Lung (tissue), 12 donors: ENCODE measurements around the gene EPHA7. TPM values are rescaled to one million over a fixed set of nuclear protein-coding genes. Genes with fewer than 3 reads are reported as not detected.

Source experiments
- ATAC-seq: fragments of 200-7000 bp; cut with Tn5 transposase; one replicate; pipeline ENCODE4 v1.9.1; 2020; ENCODE audit warnings: moderate number of reproducible peaks; ENCODE audit not compliant: insufficient read depth, low FRiP score
- DNase-seq, 3 donors: peaks; one replicate each; pipeline ENCODE4 v3.0.0-alpha.2; 2013 to 2017
- H3K27ac ChIP-seq, 2 donors: one replicate each; pipeline ENCODE4 v1.5.1; 2013; ENCODE audit warnings: mild to moderate bottlenecking in 2 of 2, moderate library complexity in 2 of 2, control low read depth in 1 of 2, inconsistent platforms in 1 of 2, low read depth in 1 of 2, low read length in 1 of 2
- H3K27me3 ChIP-seq, 3 donors: one replicate each; pipeline ENCODE4 v1.5.1; 2013; ENCODE audit warnings: low read length in 2 of 3; ENCODE audit not compliant: control insufficient read depth in 3 of 3, insufficient read depth in 3 of 3
- H3K36me3 ChIP-seq, 4 donors: one replicate each; pipeline ENCODE4 v1.5.1; 2013; ENCODE audit warnings: low read length in 4 of 4, mild to moderate bottlenecking in 1 of 4, moderate library complexity in 1 of 4; ENCODE audit not compliant: control insufficient read depth in 4 of 4, insufficient read depth in 4 of 4
- H3K4me1 ChIP-seq, 5 donors: one replicate each; pipeline ENCODE4 v1.5.1; 2013; ENCODE audit warnings: low read length in 5 of 5, mild to moderate bottlenecking in 2 of 5, moderate library complexity in 1 of 5; ENCODE audit not compliant: control insufficient read depth in 5 of 5, insufficient read depth in 5 of 5
- H3K4me3 ChIP-seq: one replicate; pipeline ENCODE4 v1.5.1; 2013; ENCODE audit warnings: mild to moderate bottlenecking, control low read depth, moderate library complexity
- H3K9ac ChIP-seq, 2 donors: one replicate each; pipeline ENCODE4 v1.5.1; 2013; ENCODE audit warnings: low read length in 2 of 2, control low read depth in 1 of 2; ENCODE audit not compliant: insufficient read depth in 1 of 2
- H3K9me3 ChIP-seq, 4 donors: one replicate each; pipeline ENCODE4 v1.5.1; 2013; ENCODE audit warnings: low read length in 3 of 4, mild to moderate bottlenecking in 1 of 4, moderate library complexity in 1 of 4; ENCODE audit not compliant: control insufficient read depth in 4 of 4, insufficient read depth in 3 of 4
- WGBS, 2 donors: extraction: QIAGEN DNeasy Blood & Tissue Kit; methylation state at CpG; one replicate each; pipeline ENCODE4 v1.1.7; 2013; 5-methylcytosine and 5-hydroxymethylcytosine counted together
- polyA plus RNA-seq, 2 donors: library from polyadenylated mRNA; stranded (reverse); fragments of 200-250 nt; gene quantifications; one replicate each; pipeline ENCODE4 v1.2.1, GENCODE V29; 2013
- total RNA-seq, 2 donors: library from RNA; depleted of rRNA in 1 of 2; stranded (reverse); fragments of >200 nt in 1 of 2; gene quantifications; one replicate each; pipeline ENCODE4 v1.2.1, GENCODE V29; 2014 to 2021
- TF ChIP-seq, protein P1 (sequence below): IDR thresholded peaks from 2 replicates; pipeline ENCODE4 v1.5.1; 2012; ENCODE audit warnings: mild to moderate bottlenecking; ENCODE audit errors: control extremely low read depth, extremely low read depth
- donor health status: control.
- donor health status: control.
- donor health status: Bipolar disorder and iron deficiency.
- donor health status: healthy.
- donor health status: DM: yes; HTN: yes; CAD: no.

EPHA7 gene
- total and polyA plus RNA-seq, 4 donors: 0.06 to 6.3 (median 0.62) TPM

DNA sequence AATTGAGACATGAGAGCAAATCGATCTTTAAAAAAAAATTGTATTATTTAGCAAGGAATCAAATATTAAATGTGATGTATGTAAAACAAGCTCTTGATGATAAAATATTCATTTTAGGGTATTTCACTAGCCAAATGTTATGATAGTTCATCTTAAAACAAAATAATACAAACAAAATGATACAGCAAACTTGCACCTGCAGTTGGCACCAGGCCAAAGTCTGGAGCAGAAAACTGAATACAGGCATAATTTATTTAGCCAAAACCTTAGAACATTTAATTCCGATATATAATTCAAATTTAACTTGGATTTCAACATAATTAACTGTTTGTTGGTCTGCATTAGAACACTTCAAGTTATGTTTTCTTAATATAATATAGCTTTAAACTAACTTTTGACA, 60.9 kb downstream of the EPHA7 start:
- Histone ChIP-seq H3K27me3 (no peaks in the 10 kb centered on the region), H3K4me3 (no peak overlapping the region), H3K27ac (no peak overlapping the region), H3K36me3 (peaks cover 0 to 13% (median 5%) of the 10 kb centered on the region in 4 donors), H3K9ac (no peak overlapping the region), H3K9me3 (no peaks in the 10 kb centered on the region), H3K4me1 (peaks cover 0 to 7% (median 0%) of the 10 kb centered on the region in 5 donors)
- TF ChIP-seq, protein P1, sequence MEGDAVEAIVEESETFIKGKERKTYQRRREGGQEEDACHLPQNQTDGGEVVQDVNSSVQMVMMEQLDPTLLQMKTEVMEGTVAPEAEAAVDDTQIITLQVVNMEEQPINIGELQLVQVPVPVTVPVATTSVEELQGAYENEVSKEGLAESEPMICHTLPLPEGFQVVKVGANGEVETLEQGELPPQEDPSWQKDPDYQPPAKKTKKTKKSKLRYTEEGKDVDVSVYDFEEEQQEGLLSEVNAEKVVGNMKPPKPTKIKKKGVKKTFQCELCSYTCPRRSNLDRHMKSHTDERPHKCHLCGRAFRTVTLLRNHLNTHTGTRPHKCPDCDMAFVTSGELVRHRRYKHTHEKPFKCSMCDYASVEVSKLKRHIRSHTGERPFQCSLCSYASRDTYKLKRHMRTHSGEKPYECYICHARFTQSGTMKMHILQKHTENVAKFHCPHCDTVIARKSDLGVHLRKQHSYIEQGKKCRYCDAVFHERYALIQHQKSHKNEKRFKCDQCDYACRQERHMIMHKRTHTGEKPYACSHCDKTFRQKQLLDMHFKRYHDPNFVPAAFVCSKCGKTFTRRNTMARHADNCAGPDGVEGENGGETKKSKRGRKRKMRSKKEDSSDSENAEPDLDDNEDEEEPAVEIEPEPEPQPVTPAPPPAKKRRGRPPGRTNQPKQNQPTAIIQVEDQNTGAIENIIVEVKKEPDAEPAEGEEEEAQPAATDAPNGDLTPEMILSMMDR: no peak
- DNase-seq: no peak
- ATAC-seq: no peak
- WGBS, 2 donors: 85 to 86% methylated on average over 2 of the region's 2 CpGs

DNA sequence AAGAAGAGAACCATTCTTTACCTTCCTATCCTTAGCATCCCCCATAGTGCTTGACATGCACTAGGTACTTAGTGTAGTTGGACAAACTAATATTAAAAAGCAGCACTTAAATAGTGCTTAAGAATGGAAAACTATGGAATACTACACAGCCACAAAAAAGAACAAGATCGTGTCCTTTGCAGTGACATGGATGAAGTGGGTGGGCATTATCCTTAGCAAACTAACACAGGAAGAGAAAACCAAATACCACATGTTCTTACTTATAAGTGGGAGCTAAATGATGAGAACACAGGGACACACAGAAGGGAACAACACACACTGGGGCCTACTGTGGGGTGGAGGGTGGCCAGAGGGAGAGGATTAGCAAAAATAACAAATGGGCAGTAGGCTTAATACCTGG, 66.8 kb downstream of the EPHA7 start:
- ATAC-seq: no peak
- Histone ChIP-seq H3K4me1 (no peaks in the 10 kb centered on the region), H3K27ac (no peak overlapping the region)

DNA sequence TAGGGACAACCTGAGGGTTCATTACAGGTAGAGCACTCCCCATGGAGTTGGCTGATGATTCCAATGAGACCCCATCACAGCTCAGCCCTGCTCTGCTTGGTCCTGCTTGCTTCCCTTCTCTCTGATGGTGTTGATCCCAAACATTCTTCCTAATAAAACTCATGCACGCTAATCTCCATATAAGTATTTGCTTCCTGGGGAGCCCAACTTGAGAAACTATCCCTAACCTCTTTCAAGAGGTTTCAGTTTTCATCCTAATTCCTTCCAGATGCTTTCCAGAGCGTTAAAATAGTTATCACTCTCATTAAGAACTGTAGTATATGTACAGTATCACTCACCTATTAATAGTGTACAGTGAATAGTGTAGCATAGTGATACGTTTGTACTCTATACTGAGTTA, 68.1 kb downstream of the EPHA7 start:
- H3K4me1 ChIP-seq: no peaks in the 10 kb centered on the region
- H3K27me3 ChIP-seq: no peaks in the 10 kb centered on the region
- DNase-seq: no peak
- TF ChIP-seq, protein P1: no peak
- H3K9ac ChIP-seq: no peak overlapping the region
- WGBS, 2 donors: 80 to 91% methylated on average over 3 of the region's 3 CpGs
- H3K36me3 ChIP-seq: peaks cover 0 to 5% (median under 1%) of the 10 kb centered on the region in 4 donors
- H3K27ac ChIP-seq: no peak overlapping the region
- ATAC-seq: no peak
- no peak overlapping the region for H3K4me3 ChIP-seq
- H3K9me3 ChIP-seq: no peaks in the 10 kb centered on the region

More for the DNA sequence above, 66.8 kb downstream of the EPHA7 start:
- DNase-seq: no peak
- H3K27me3 ChIP-seq: no peaks in the 10 kb centered on the region
- H3K4me3 ChIP-seq: no peak overlapping the region
- no peaks in the 10 kb centered on the region for H3K9me3 ChIP-seq
- 86 to 95% methylated on average over 1 of the region's 1 CpG for WGBS, 2 donors
- TF ChIP-seq, protein P1: no peak
- H3K36me3 ChIP-seq: peaks cover 0 to 13% (median 5%) of the 10 kb centered on the region in 4 donors
- H3K9ac ChIP-seq: no peak overlapping the region

DNA sequence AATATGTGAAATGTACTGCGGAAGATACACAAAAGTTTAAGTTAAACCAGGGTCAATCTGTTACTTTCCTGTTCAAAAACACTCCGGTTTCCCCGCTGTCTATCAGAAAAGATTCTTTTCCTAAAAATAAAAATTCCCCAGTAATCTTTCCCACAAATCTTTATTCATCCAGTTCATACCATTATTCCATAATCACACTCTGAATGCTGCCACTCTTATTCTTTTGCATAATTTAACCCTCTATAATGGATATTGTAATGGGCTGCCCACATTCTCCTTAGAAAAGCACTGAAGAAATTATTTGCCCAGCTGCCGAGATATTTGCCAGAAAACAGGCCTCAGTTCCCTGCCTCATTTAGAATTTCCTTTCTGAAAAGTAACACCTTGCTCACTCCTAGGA, 68.6 kb downstream of the EPHA7 start:
- Histone ChIP-seq H3K27me3 (no peaks in the 10 kb centered on the region), H3K36me3 (peaks cover 0 to 5% (median under 1%) of the 10 kb centered on the region in 4 donors), H3K9me3 (no peaks in the 10 kb centered on the region), H3K4me1 (no peaks in the 10 kb centered on the region), H3K4me3 (no peak overlapping the region), H3K27ac (no peak overlapping the region), H3K9ac (no peak overlapping the region)
- no peak for DNase-seq
- TF ChIP-seq, protein P1: no peak
- ATAC-seq: no peak
- whole genome bisulfite sequencing, 2 donors: 92 to 97% methylated on average over 4 of the region's 4 CpGs
